Kidney epithelial cell (primary cell): ENCODE measurements around the gene LHX2. TPM values are rescaled to one million over a fixed set of nuclear protein-coding genes. Genes with fewer than 3 reads are reported as not detected.

Source experiments
- DNase-seq: peaks from one replicate; pipeline ENCODE4 v3.0.0-alpha.2; 2010; ENCODE audit warnings: low read depth
- H3K27me3 ChIP-seq: 2 replicates; pipeline ENCODE4 v1.6.0; 2011; ENCODE audit warnings: low read length; ENCODE audit not compliant: control insufficient read depth, insufficient read depth
- H3K36me3 ChIP-seq: 2 replicates; pipeline ENCODE4 v1.5.1; 2011; ENCODE audit warnings: low read length; ENCODE audit not compliant: control insufficient read depth, insufficient read depth
- H3K4me3 ChIP-seq: 2 replicates; pipeline ENCODE4 v1.5.1; 2011; ENCODE audit warnings: low read depth, mild to moderate bottlenecking, control low read depth, low read length
- CTCF ChIP-seq: IDR thresholded peaks from 2 replicates; pipeline ENCODE4 v1.5.1; 2011; ENCODE audit warnings: mild to moderate bottlenecking, moderate library complexity, low read length, control low read depth, inconsistent platforms; ENCODE audit not compliant: insufficient read depth, poor library complexity, severe bottlenecking
- total RNA-seq: library from RNA; depleted of rRNA; stranded (reverse); fragments of >200 nt; gene quantifications from 2 replicates; pipeline ENCODE4 v1.2.3, GENCODE V29; 2015

Gene LHX2
- total RNA-seq, 1 donor from 2014 or later: not detected

DNA sequence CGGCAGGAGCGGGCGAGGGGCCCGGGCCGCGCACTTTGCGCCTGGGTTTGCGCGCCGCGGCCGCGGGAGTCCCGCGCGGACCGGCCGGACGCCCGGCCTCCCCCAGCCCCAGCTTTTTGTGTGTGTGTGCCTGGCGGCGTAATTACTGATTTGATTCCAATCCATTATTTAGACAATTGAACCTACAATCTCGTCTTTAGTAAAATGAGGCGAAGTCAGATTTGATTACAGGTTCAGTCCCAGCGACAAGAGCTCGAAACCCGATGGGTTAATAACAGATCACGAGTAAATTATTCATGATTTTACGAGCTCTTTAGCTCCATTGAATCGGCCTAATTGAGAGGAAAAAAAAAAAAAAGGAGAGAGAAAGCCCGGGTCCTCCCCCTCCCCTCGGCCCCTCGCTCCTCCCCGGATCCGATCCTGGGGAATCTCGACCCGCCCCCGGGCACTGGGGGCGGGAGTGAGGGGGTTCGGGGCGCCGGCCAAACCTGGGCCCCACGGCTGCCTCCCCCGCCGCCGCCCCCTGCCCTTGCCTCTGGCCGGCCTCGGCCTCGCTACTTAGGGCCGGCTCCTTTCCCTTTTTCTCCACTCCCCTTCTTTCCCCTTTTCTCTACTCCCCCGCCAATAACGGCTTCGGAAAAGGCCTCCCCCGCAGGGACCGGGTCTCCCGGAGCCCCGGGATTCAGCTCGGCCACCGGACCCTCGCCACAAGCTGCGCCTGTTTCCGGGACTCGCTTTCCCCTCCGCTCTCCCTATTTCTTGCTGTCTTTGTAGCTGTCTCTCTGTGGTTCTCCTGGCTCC lies 6.6 kb downstream of the LHX2 start:
- no peaks in the 10 kb centered on the region for H3K36me3 ChIP-seq
- peaks cover 97% of the 10 kb centered on the region for H3K27me3 ChIP-seq
- no peak overlapping the region for H3K4me3 ChIP-seq
- no peak for TF ChIP-seq CTCF
- no peak for DNase-seq

- TF ChIP-seq CTCF: no peak
- Histone ChIP-seq H3K27me3 (peaks cover 97% of the 10 kb centered on the region), H3K36me3 (no peaks in the 10 kb centered on the region), H3K4me3 (no peak overlapping the region)
- no peak for DNase-seq
Observed at GRCh38 chr9:124018730-124019697, 7.4 kb downstream of the LHX2 start.

- DNase-seq: no peak
- no peak for TF ChIP-seq CTCF
- H3K36me3 ChIP-seq: no peaks in the 10 kb centered on the region
- H3K27me3 ChIP-seq: peaks cover 97% of the 10 kb centered on the region
- H3K4me3 ChIP-seq: no peak overlapping the region
Observed at GRCh38 chr9:124019771-124020519, 8.4 kb downstream of the LHX2 start.

DNA sequence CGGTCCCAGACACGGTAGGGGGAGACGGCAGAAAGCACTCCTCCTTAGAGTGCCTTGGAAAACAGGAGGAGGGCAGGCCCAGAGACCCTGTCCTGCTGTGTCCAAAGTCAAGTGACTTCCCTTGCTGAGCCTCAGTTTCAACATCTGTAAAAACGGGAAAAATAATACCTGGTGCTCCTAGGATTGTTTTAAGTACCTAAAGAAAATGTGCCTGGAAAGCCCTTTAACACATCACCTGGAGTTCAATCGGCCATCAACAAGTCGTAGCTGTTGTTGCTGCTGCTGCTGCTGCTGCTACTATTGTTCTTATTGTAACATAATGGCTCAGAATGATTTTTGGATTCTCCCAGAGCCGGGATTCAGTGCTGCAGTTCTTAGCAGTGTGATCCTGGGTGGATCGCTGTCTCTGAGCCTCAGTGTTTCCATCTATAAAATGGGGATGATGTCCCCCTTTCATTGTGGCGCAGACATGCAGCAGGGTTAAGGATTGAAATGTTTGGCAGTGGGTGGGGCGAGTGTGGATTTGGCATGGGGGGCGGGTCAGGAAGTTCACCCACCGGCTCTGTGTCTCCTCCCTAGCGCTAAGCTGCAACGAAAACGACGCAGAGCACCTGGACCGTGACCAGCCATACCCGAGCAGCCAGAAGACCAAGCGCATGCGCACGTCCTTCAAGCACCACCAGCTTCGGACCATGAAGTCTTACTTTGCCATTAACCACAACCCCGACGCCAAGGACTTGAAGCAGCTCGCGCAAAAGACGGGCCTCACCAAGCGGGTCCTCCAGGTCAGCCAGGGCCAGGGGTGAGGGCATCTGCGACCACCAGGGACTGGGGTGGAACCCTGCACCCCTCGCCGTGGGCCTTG lies 9.2 kb downstream of the LHX2 start:
- Histone ChIP-seq H3K27me3 (peaks cover 89% of the 10 kb centered on the region), H3K36me3 (no peaks in the 10 kb centered on the region), H3K4me3 (no peak overlapping the region)
- no peak for TF ChIP-seq CTCF
- DNase-seq: no peak

GRCh38 chr9:124021385-124021769 lies 9.8 kb downstream of the LHX2 start:
- no peak for TF ChIP-seq CTCF
- peaks cover 83% of the 10 kb centered on the region for H3K27me3 ChIP-seq
- H3K4me3 ChIP-seq: no peak overlapping the region
- no peaks in the 10 kb centered on the region for H3K36me3 ChIP-seq
- DNase-seq: no peak
